SKM-1 treated with dmso at 0.1 percent for 144 hours (cell line): ENCODE data around the gene TRPM3.

Experiments
- DNase-seq: peaks from one replicate; lab custom pipeline; 2025; ENCODE audit not compliant: unreplicated experiment; lab: John Stamatoyannopoulos, UW

Gene TRPM3

GRCh38 chr9:71121275-71122021, at the start of gene TRPM3:
TRPM3 (minus strand) TSS chr9:71121621; CDS start chr9:71121354, 267 bp downstream.
- DNase-seq, result no peak

GRCh38 chr9:71168418-71168817, 47.0 kb upstream of the TRPM3 start:
- DNase-seq, result no peak

GRCh38 chr9:71162126-71162525, 40.7 kb upstream of the TRPM3 start:
- no peak for DNase-seq

GRCh38 chr9:71157731-71158130, 36.3 kb upstream of the TRPM3 start:
- DNase-seq, result no peak

GRCh38 chr9:71147368-71147767, 25.9 kb upstream of the TRPM3 start:
- no peak for DNase-seq

GRCh38 chr9:71146511-71146910, 25.1 kb upstream of the TRPM3 start:
- DNase-seq, result no peak

- no peak for DNase-seq
Observed at GRCh38 chr9:71145179-71145578, 23.8 kb upstream of the TRPM3 start.

- no peak for DNase-seq
Observed at GRCh38 chr9:71144495-71144894, 23.1 kb upstream of the TRPM3 start.

- DNase-seq, result no peak
Observed at GRCh38 chr9:71136696-71137095, 15.3 kb upstream of the TRPM3 start.

- no peak for DNase-seq
Observed at GRCh38 chr9:71131145-71131544, 9.7 kb upstream of the TRPM3 start.

- no peak for DNase-seq
Observed at GRCh38 chr9:71130521-71130920, 9.1 kb upstream of the TRPM3 start.

GRCh38 chr9:71128796-71129195, 7.4 kb upstream of the TRPM3 start:
- no peak for DNase-seq

GRCh38 chr9:71127301-71127700, 5.9 kb upstream of the TRPM3 start:
- DNase-seq, result no peak

- no peak for DNase-seq
Observed at GRCh38 chr9:71122421-71122820, 1.0 kb upstream of the TRPM3 start.

GRCh38 chr9:71122022-71122275, 528 bp upstream of the TRPM3 start:
- no peak for DNase-seq

- no peak for DNase-seq
Observed at GRCh38 chr9:71120501-71121247, 747 bp downstream of the TRPM3 start.

- no peak for DNase-seq
Observed at GRCh38 chr9:71119746-71120145, 1.7 kb downstream of the TRPM3 start.

GRCh38 chr9:71118324-71118723, 3.1 kb downstream of the TRPM3 start:
- DNase-seq, result no peak

GRCh38 chr9:71115448-71115975, 5.9 kb downstream of the TRPM3 start:
- no peak for DNase-seq

- no peak for DNase-seq
Observed at GRCh38 chr9:71112866-71113265, 8.6 kb downstream of the TRPM3 start.

GRCh38 chr9:71108937-71109336, 12.5 kb downstream of the TRPM3 start:
- DNase-seq, result no peak

GRCh38 chr9:71106992-71107391, 14.4 kb downstream of the TRPM3 start:
- DNase-seq, result no peak

- no peak for DNase-seq
Observed at GRCh38 chr9:71105192-71105591, 16.2 kb downstream of the TRPM3 start.
